ENCODE measurements around the gene LAT. TPM values are rescaled to one million over a fixed set of nuclear protein-coding genes. Genes with fewer than 3 reads are reported as not detected.

The LAT gene
- total and polyA plus RNA-seq, 2 of the 13 experiments (the other 11 are each of a cell fraction or from before 2014, with no cell fraction given), result 2.0 to 3.0 TPM

DNA sequence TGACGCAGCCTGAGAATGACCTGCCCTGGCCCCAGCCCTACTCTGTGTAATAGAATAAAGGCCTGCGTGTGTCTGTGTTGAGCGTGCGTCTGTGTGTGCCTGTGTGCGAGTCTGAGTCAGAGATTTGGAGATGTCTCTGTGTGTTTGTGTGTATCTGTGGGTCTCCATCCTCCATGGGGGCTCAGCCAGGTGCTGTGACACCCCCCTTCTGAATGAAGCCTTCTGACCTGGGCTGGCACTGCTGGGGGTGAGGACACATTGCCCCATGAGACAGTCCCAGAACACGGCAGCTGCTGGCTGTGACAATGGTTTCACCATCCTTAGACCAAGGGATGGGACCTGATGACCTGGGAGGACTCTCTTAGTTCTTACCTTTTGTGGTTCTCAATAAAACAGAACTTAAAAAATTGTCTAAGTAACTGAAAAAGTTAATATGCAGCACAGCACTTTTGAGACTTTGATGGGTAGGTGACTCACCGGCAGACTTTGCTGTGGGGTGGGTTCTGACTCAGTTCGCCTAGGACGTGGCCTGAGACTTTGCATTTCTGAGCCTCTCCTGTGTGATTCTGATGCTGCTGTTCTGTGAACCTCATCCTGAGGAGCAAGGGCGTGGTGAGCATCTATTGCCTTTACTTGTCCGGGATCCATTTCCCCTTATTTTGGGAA, 5.7 kb downstream of the LAT start:
- in situ Hi-C loops (cut with HindIII; ENCODE audit: extremely low pct_ligation_motif_present, low pct_unique_long_range_greater_than_20kb), result no loop called here
- no peak for FAIRE-seq
- H3K9ac ChIP-seq (ENCODE audit: insufficient read depth, low read depth, low read length), result no peak overlapping the region
- no peaks in the 10 kb centered on the region for H3K9me3 ChIP-seq (ENCODE audit: low read length)
- no peaks in the 10 kb centered on the region for H3K79me2 ChIP-seq (ENCODE audit: insufficient read depth, low read length)
- H3K4me1 ChIP-seq (ENCODE audit: insufficient read depth, low read length), result peaks cover 8% of the 10 kb centered on the region
- CTCF ChIA-PET (ENCODE audit: low intra/inter-chr PET ratio, low total read pairs), result no interaction called here
- H2AFZ ChIP-seq (ENCODE audit: low read length), result no peak overlapping the region
- intact Hi-C loops (cut with micrococcal nuclease; ENCODE audit: unreplicated experiment), result no loop called here
- H4K20me1 ChIP-seq (ENCODE audit: insufficient read depth, low read length), result no peaks in the 10 kb centered on the region
- no peak overlapping the region for H3K4me2 ChIP-seq (ENCODE audit: low read depth, low read length)
- POLR2A ChIA-PET, result no interaction called here
- no peak for DNase-seq (ENCODE audit: low spot score)
- peaks cover 0 to 4% of the 10 kb centered on the region in 2 experiments; a peak in 1 of 5 replicates for H3K36me3 ChIP-seq (replicated peaks in 1 of 2; ENCODE audit: control insufficient read depth in 1 of 2, insufficient read depth in 2 of 2, low read length in 2 of 2)
- 90% methylated on average over 11 of the region's 11 CpGs for whole genome bisulfite sequencing (ENCODE audit: low lambda C conversion rate)
- no peak for ATAC-seq
- no peak overlapping the region for H3K27ac ChIP-seq (ENCODE audit: extremely low read length, insufficient read depth, low read length)
- no peaks in the 10 kb centered on the region for H3K27me3 ChIP-seq (ENCODE audit: control insufficient read depth in 1 of 2, insufficient read depth in 2 of 2, low read length in 2 of 2)
- H3K4me3 ChIP-seq (replicated peaks in 1 of 3; ENCODE audit: insufficient read depth in 1 of 3, low read depth in 2 of 3, low read length in 3 of 3), result no peak overlapping the region
- no peak for TF ChIP-seq SUZ12 (IDR thresholded peaks at IDR 0.05; ENCODE audit: low read depth, low read length)
- TF ChIP-seq, protein P1, sequence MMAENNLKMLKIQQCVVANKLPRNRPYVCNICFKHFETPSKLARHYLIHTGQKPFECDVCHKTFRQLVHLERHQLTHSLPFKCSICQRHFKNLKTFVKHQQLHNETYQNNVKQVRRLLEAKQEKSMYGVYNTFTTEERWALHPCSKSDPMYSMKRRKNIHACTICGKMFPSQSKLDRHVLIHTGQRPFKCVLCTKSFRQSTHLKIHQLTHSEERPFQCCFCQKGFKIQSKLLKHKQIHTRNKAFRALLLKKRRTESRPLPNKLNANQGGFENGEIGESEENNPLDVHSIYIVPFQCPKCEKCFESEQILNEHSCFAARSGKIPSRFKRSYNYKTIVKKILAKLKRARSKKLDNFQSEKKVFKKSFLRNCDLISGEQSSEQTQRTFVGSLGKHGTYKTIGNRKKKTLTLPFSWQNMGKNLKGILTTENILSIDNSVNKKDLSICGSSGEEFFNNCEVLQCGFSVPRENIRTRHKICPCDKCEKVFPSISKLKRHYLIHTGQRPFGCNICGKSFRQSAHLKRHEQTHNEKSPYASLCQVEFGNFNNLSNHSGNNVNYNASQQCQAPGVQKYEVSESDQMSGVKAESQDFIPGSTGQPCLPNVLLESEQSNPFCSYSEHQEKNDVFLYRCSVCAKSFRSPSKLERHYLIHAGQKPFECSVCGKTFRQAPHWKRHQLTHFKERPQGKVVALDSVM (CRISPR knock-in tag; IDR thresholded peaks at IDR 0.05), result no peak
- no peak for TF ChIP-seq ZNF180 (CRISPR knock-in tag; IDR thresholded peaks at IDR 0.05; ENCODE audit: borderline replicate concordance, low read depth)
- no peak for TF ChIP-seq FOSL1 (CRISPR knock-in tag; IDR thresholded peaks at IDR 0.05; ENCODE audit: borderline replicate concordance)
- TF ChIP-seq SNAPC2 (CRISPR knock-in tag; IDR thresholded peaks at IDR 0.05), result no peak
- TF ChIP-seq MIXL1 (CRISPR knock-in tag; IDR thresholded peaks at IDR 0.05), result no peak
- TF ChIP-seq, protein P2, sequence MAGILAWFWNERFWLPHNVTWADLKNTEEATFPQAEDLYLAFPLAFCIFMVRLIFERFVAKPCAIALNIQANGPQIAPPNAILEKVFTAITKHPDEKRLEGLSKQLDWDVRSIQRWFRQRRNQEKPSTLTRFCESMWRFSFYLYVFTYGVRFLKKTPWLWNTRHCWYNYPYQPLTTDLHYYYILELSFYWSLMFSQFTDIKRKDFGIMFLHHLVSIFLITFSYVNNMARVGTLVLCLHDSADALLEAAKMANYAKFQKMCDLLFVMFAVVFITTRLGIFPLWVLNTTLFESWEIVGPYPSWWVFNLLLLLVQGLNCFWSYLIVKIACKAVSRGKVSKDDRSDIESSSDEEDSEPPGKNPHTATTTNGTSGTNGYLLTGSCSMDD (CRISPR knock-in tag; IDR thresholded peaks at IDR 0.05), result no peak
- TF ChIP-seq TBX3 (IDR thresholded peaks at IDR 0.05; ENCODE audit: borderline replicate concordance), result no peak
- TF ChIP-seq NCOA1 (CRISPR knock-in tag; IDR thresholded peaks at IDR 0.05), result no peak
- no peak for TF ChIP-seq ZNF225 (CRISPR knock-in tag; IDR thresholded peaks at IDR 0.05)
- TF ChIP-seq CBX5 (CRISPR knock-in tag; IDR thresholded peaks at IDR 0.05; ENCODE audit: borderline replicate concordance), result no peak
- TF ChIP-seq ETV5 (CRISPR knock-in tag; IDR thresholded peaks at IDR 0.05; ENCODE audit: borderline replicate concordance), result no peak
- no peak for TF ChIP-seq ZNF780A (CRISPR knock-in tag; IDR thresholded peaks at IDR 0.05)
- TF ChIP-seq FIP1L1 (IDR thresholded peaks at IDR 0.05; ENCODE audit: borderline replicate concordance, insufficient read depth, low read depth, low read length), result no peak
- no peak for TF ChIP-seq KLF9 (CRISPR knock-in tag; IDR thresholded peaks at IDR 0.05; ENCODE audit: low read depth)
- TF ChIP-seq, protein P3, sequence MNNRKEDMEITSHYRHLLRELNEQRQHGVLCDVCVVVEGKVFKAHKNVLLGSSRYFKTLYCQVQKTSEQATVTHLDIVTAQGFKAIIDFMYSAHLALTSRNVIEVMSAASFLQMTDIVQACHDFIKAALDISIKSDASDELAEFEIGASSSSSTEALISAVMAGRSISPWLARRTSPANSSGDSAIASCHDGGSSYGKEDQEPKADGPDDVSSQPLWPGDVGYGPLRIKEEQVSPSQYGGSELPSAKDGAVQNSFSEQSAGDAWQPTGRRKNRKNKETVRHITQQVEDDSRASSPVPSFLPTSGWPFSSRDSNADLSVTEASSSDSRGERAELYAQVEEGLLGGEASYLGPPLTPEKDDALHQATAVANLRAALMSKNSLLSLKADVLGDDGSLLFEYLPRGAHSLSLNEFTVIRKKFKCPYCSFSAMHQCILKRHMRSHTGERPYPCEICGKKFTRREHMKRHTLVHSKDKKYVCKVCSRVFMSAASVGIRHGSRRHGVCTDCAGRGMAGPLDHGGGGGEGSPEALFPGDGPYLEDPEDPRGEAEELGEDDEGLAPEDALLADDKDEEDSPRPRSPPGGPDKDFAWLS (CRISPR knock-in tag; IDR thresholded peaks at IDR 0.05; ENCODE audit: borderline replicate concordance), result no peak
- TF ChIP-seq, protein P4, sequence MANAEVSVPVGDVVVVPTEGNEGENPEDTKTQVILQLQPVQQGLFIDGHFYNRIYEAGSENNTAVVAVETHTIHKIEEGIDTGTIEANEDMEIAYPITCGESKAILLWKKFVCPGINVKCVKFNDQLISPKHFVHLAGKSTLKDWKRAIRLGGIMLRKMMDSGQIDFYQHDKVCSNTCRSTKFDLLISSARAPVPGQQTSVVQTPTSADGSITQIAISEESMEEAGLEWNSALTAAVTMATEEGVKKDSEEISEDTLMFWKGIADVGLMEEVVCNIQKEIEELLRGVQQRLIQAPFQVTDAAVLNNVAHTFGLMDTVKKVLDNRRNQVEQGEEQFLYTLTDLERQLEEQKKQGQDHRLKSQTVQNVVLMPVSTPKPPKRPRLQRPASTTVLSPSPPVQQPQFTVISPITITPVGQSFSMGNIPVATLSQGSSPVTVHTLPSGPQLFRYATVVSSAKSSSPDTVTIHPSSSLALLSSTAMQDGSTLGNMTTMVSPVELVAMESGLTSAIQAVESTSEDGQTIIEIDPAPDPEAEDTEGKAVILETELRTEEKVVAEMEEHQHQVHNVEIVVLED (CRISPR knock-in tag; IDR thresholded peaks at IDR 0.05; ENCODE audit: borderline replicate concordance), result no peak
- TF ChIP-seq ZBTB42 (CRISPR knock-in tag; IDR thresholded peaks at IDR 0.05), result no peak
- no peak for TF ChIP-seq ZNF749 (CRISPR knock-in tag; IDR thresholded peaks at IDR 0.05; ENCODE audit: borderline replicate concordance)
- no TSS peak for BruUV-seq (replicated peaks)

Measured in HepG2 (cell line).